Measurements from ENCODE around the gene CCDC149. TPM values are rescaled to one million over a fixed set of nuclear protein-coding genes. Genes with fewer than 3 reads are reported as not detected.

The CCDC149 gene
- total and polyA plus RNA-seq, 2 of the 4 experiments (the other 2 are of a cell fraction): 6.7 to 7.0 TPM

- TF ChIP-seq FOS (IDR thresholded peaks at IDR 0.05; ENCODE audit: low read depth, low read length): no peak
- no peak for TF ChIP-seq MXI1 (IDR thresholded peaks at IDR 0.05; ENCODE audit: borderline replicate concordance, low read depth, low read length)
- no peak for TF ChIP-seq BHLHE40 (IDR thresholded peaks at IDR 0.05; ENCODE audit: low read depth, low read length)
- Histone ChIP-seq H4K20me1 (ENCODE audit: insufficient read depth, low read length) (no peaks in the 10 kb centered on the region), H2AFZ (replicated peaks; ENCODE audit: low read length, poor library complexity) (no peak overlapping the region), H2BK120ac (ENCODE audit: low read depth, low read length) (no peak overlapping the region), H2AK9ac (replicated peaks; ENCODE audit: low read depth, low read length, poor library complexity) (no peak overlapping the region), H3K18ac (ENCODE audit: low read depth, low read length) (no peak overlapping the region), H2BK15ac (ENCODE audit: low read depth, low read length) (no peak overlapping the region), H3K36me3 (ENCODE audit: control insufficient read depth, insufficient read depth, low read length) (no peaks in the 10 kb centered on the region), H2AK5ac (ENCODE audit: low read depth, low read length) (no peak overlapping the region), H3K56ac (ENCODE audit: extremely low read depth, insufficient read depth, low read length) (no peak overlapping the region), H3K27me3 (ENCODE audit: control insufficient read depth, insufficient read depth, low read length) (no peaks in the 10 kb centered on the region), H3K4me2 (ENCODE audit: low read depth, low read length) (no peak overlapping the region), H3K27ac (ENCODE audit: insufficient read depth, low read length) (no peak overlapping the region), H3K4me1 (ENCODE audit: control insufficient read depth, insufficient read depth, low read length) (peaks cover 2% of the 10 kb centered on the region), H4K91ac (ENCODE audit: insufficient read depth, low read depth, low read length) (no peak overlapping the region), H3K79me1 (ENCODE audit: low read depth in 1 of 2, low read length in 2 of 2) (no peaks in the 10 kb centered on the region), H2BK20ac (ENCODE audit: low read depth, low read length) (no peak overlapping the region), H4K8ac (ENCODE audit: low read depth in 2 of 2, low read length in 2 of 2) (no peak overlapping the region), H4K5ac (ENCODE audit: low read depth, low read length) (no peak overlapping the region), H3K4me3 (ENCODE audit: insufficient read depth, low read depth, low read length) (no peak overlapping the region), H3K14ac (replicated peaks; ENCODE audit: low read depth, low read length) (no peak overlapping the region), H2BK5ac (ENCODE audit: low read depth, low read length, poor library complexity, severe bottlenecking) (no peak overlapping the region), H3K9ac (ENCODE audit: low read depth, low read length) (no peak overlapping the region), H3K4ac (ENCODE audit: low read depth, low read length) (no peak overlapping the region), H3K9me3 (ENCODE audit: control insufficient read depth, insufficient read depth, low read length) (peaks cover 6% of the 10 kb centered on the region; the same call in 1 of the 2 replicates), H3K9me1 (ENCODE audit: insufficient read depth, low read length) (no peaks in the 10 kb centered on the region), H3K23ac (ENCODE audit: low read depth, low read length) (no peak overlapping the region)
- 100% methylated on average over 3 of the region's 6 CpGs; no CpG with 5 or more reads in 1 of the 2 experiments for WGBS, 2 experiments (ENCODE audit: extremely low coverage in 2 of 2, insufficient read length in 1 of 2)
- dilution Hi-C loops (cut with HindIII; ENCODE audit: low sequenced_read_pairs, unreplicated experiment) (no loop called here), in situ Hi-C loops (cut with MboI; ENCODE audit: low sequenced_read_pairs) (no loop called here), intact Hi-C loops (cut with micrococcal nuclease) (loop anchor here (5.0 kb wide), 1 partner anchor 61 kb away; no protein-coding TSS in a partner anchor)
- ChIA-PET CTCF (no interaction called here), POLR2A (ENCODE audit: unreplicated experiment) (no interaction called here)
- ATAC-seq (ENCODE audit: low read depth) (no peak), DNase-seq (no peak)
- no TSS peak for BruUV-seq (replicated peaks)
Measured at GRCh38 chr4:24921491-24921890, 8.6 kb upstream of the CCDC149 start.

All from IMR-90 (cell line).